ENCODE results near the gene ING3. TPM values are rescaled to one million over a fixed set of nuclear protein-coding genes. Genes with fewer than 3 reads are reported as not detected.
"Not testable (repeated sequence)": the region's sequence is repeated elsewhere in the genome, so short reads cannot be mapped to it uniquely, and the experiment has no call there.

ING3 gene
- polyA plus RNA-seq, 3 donors, result 39.3 to 49.3 (median 44.1) TPM

- DNase-seq (ENCODE audit: low read depth in 3 of 3, low spot score in 2 of 3), result no peak
These were observed 49.8 kb downstream of the ING3 start for GRCh38 chr7:121000081-121000983.

GRCh38 chr7:121001234-121001906 is 50.8 kb downstream of the ING3 start:
- no peak for DNase-seq (ENCODE audit: low read depth in 3 of 3, low spot score in 2 of 3)

GRCh38 chr7:121002048-121002756 is 51.6 kb downstream of the ING3 start:
- no peak for DNase-seq (ENCODE audit: low read depth in 3 of 3, low spot score in 2 of 3)

- DNase-seq (ENCODE audit: low read depth in 3 of 3, low spot score in 2 of 3), result no peak
These were observed 52.2 kb downstream of the ING3 start for GRCh38 chr7:121002757-121003200.

GRCh38 chr7:121003986-121004685 is 53.6 kb downstream of the ING3 start:
- no peak for DNase-seq (ENCODE audit: low read depth in 3 of 3, low spot score in 2 of 3)

GRCh38 chr7:121005058-121005457 is 54.5 kb downstream of the ING3 start:
- DNase-seq (ENCODE audit: low read depth in 3 of 3, low spot score in 2 of 3), result not testable (repeated sequence)

GRCh38 chr7:121005996-121006584 is 55.5 kb downstream of the ING3 start:
- no peak for DNase-seq (ENCODE audit: low read depth in 3 of 3, low spot score in 2 of 3)

- DNase-seq (ENCODE audit: low read depth in 3 of 3, low spot score in 2 of 3), result no peak
These were observed 56.2 kb downstream of the ING3 start for GRCh38 chr7:121006711-121007315.

GRCh38 chr7:121008816-121009215 is 58.2 kb downstream of the ING3 start:
- DNase-seq (ENCODE audit: low read depth in 3 of 3, low spot score in 2 of 3), result no peak

- DNase-seq (ENCODE audit: low read depth in 3 of 3, low spot score in 2 of 3), result no peak
These were observed 60.8 kb downstream of the ING3 start for GRCh38 chr7:121011401-121011800.

GRCh38 chr7:121012170-121012874 is 61.7 kb downstream of the ING3 start:
- DNase-seq (ENCODE audit: low read depth in 3 of 3, low spot score in 2 of 3), result no peak

GRCh38 chr7:121012919-121013318 is 62.3 kb downstream of the ING3 start:
- DNase-seq (ENCODE audit: low read depth in 3 of 3, low spot score in 2 of 3), result no peak

GRCh38 chr7:121015560-121015959 is 65.0 kb downstream of the ING3 start:
- no peak for DNase-seq (ENCODE audit: low read depth in 3 of 3, low spot score in 2 of 3)

- DNase-seq (ENCODE audit: low read depth in 3 of 3, low spot score in 2 of 3), result no peak
These were observed 66.4 kb downstream of the ING3 start for GRCh38 chr7:121016966-121017365.

GRCh38 chr7:121017586-121017985 is 67.0 kb downstream of the ING3 start:
- no peak for DNase-seq (ENCODE audit: low read depth in 3 of 3, low spot score in 2 of 3)

GRCh38 chr7:121019018-121019417 is 68.4 kb downstream of the ING3 start:
- DNase-seq (ENCODE audit: low read depth in 3 of 3, low spot score in 2 of 3), result no peak

- DNase-seq (ENCODE audit: low read depth in 3 of 3, low spot score in 2 of 3), result no peak
These were observed 69.8 kb downstream of the ING3 start for GRCh38 chr7:121020249-121020988.
